Measurements from ENCODE around the gene PPP4C.
"Not testable (repeated sequence)": the region's sequence is repeated elsewhere in the genome, so short reads cannot be mapped to it uniquely, and the experiment has no call there.

The PPP4C gene

DNA sequence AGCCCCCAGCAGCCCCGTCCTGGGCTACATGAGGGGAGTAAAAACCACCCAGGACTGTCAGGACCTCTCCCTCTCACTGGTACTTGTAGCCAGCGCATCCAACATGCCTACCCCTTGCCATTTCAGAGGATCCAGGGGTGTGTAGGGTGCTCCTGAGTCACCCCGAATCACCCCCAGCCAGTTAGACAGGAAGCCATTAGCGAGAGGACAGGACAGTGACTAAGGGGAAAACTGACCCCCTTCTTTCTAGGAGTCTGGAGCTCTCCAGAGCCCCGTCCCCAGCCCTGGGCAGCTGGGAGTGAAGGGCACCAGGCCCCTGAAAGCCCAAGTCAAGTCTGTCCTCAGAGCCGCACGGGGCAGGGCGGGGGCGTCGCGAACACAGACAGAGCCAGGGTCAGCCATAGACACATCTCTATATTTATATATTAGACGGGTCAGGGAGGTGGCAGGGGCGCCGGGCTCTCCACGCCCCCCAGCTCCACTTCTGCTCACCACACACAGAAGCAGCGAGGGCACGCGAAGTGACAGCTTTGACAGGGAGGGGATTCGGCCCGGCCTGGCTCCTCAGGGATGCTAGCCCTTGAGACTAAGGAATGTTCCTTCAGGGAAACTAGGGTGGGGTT is 38.0 kb downstream of the PPP4C start:
- TF ChIP-seq, protein P1, sequence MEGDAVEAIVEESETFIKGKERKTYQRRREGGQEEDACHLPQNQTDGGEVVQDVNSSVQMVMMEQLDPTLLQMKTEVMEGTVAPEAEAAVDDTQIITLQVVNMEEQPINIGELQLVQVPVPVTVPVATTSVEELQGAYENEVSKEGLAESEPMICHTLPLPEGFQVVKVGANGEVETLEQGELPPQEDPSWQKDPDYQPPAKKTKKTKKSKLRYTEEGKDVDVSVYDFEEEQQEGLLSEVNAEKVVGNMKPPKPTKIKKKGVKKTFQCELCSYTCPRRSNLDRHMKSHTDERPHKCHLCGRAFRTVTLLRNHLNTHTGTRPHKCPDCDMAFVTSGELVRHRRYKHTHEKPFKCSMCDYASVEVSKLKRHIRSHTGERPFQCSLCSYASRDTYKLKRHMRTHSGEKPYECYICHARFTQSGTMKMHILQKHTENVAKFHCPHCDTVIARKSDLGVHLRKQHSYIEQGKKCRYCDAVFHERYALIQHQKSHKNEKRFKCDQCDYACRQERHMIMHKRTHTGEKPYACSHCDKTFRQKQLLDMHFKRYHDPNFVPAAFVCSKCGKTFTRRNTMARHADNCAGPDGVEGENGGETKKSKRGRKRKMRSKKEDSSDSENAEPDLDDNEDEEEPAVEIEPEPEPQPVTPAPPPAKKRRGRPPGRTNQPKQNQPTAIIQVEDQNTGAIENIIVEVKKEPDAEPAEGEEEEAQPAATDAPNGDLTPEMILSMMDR (IDR thresholded peaks at IDR 0.05; ENCODE audit: control extremely low read depth, extremely low read depth, low read depth, missing control alignments) = no peak
- ChIA-PET POLR2A (no interaction called here), CTCF (interaction anchor here (0.6 to 4.3 kb wide), 6 partner anchors 11 to 72 kb away, joined by 3 to 29 read pairs (median 6); partner anchors contain the start of gene CORO1A)
- DNase-seq (ENCODE audit: extremely low spot score) = no peak

DNA sequence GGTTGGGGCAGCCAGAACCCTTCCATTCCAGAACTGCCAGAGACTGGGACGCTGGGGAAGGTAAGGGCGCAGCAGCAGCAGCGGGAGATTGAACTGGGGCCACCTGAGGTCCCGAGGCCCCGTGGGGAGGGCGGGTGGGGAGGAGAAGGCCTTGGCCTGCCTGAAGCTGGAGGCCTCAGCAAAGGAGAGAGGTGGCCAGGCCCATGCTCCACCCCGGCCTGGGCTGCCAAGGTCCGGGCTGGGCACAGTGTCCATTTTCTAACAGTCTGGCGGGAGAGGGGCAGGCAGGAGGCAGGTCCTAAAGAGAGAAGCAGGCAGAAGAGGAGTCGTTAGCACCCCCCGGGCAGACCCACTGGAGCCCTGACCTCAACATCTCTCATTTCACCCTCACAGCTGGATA is 38.6 kb downstream of the PPP4C start:
- ChIA-PET POLR2A (no interaction called here), CTCF (interaction anchor here (0.6 to 4.3 kb wide), 3 partner anchors 11 to 69 kb away, joined by 3 to 26 read pairs (median 7); partner anchors contain the start of gene CORO1A)
- TF ChIP-seq, protein P1 (IDR thresholded peaks at IDR 0.05; ENCODE audit: control extremely low read depth, extremely low read depth, low read depth, missing control alignments) = no peak
- no peak for DNase-seq (ENCODE audit: extremely low spot score)

GRCh38 chr16:30114833-30115232 is 39.0 kb downstream of the PPP4C start:
- POLR2A ChIA-PET; DNase-seq (ENCODE audit: extremely low spot score): not testable (repeated sequence)
- CTCF ChIA-PET = interaction anchor here (1.0 to 4.3 kb wide), 3 partner anchors 12 to 69 kb away, joined by 3 to 26 read pairs (median 7); partner anchors contain the start of gene CORO1A

DNA sequence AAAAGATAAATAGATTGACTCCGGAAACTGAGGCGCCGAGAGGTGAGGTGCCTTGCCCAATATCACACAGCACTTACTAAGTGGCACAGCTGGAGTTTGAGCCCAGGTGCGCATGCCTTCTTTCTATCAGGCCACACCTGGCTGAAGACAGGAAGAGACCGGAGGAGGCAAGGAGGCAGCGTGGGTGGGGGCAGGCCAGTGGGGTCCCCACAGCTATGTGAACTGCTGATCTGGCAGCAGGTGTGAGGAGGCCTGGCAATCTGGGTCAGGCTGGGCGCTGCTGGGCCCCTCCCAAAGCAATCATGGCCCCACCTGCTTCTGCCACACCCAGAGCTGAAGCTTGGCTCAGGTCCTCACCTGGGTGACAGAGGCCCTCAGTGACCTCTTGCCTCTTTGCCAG is 39.4 kb downstream of the PPP4C start:
- POLR2A ChIA-PET = no interaction called here
- CTCF ChIA-PET = interaction anchor here (1.0 to 2.0 kb wide), 2 partner anchors 24 to 68 kb away, joined by 3 to 7 read pairs; partner anchors contain the start of gene CORO1A
- no peak for DNase-seq (ENCODE audit: extremely low spot score)
- TF ChIP-seq, protein P1 (IDR thresholded peaks at IDR 0.05; ENCODE audit: control extremely low read depth, extremely low read depth, low read depth, missing control alignments) = no peak

- POLR2A ChIA-PET = no interaction called here
- TF ChIP-seq, protein P1 (IDR thresholded peaks at IDR 0.05; ENCODE audit: control extremely low read depth, extremely low read depth, low read depth, missing control alignments) = no peak
- no peak for DNase-seq (ENCODE audit: extremely low spot score)
- CTCF ChIA-PET = interaction anchor here (1.5 to 1.6 kb wide), 2 partner anchors 10 to 24 kb away, joined by 5 to 6 read pairs; no protein-coding TSS in a partner anchor
Measured at GRCh38 chr16:30116291-30117207, 40.8 kb downstream of the PPP4C start.

GRCh38 chr16:30117768-30118167 is 42.0 kb downstream of the PPP4C start:
- CTCF ChIA-PET = interaction anchor here (0.7 to 1.6 kb wide), 4 partner anchors 15 to 312 kb away, joined by 3 to 5 read pairs (median 3); partner anchors contain the start of gene DCTPP1

More at GRCh38 chr16:30117768-30118167, 42.0 kb downstream of the PPP4C start:
- DNase-seq (ENCODE audit: extremely low spot score) = no peak
- POLR2A ChIA-PET = no interaction called here
- TF ChIP-seq, protein P1 (IDR thresholded peaks at IDR 0.05; ENCODE audit: control extremely low read depth, extremely low read depth, low read depth, missing control alignments) = no peak
